Prostate gland (tissue), 2 donors: ENCODE data around the gene SPTB. TPM values are rescaled to one million over a fixed set of nuclear protein-coding genes. Genes with fewer than 3 reads are reported as not detected.

Experiments
- DNase-seq: peaks from one replicate; pipeline ENCODE4 v3.0.0-alpha.2; 2019; ENCODE audit warnings: low spot score
- H3K27ac ChIP-seq, 2 donors: fragments of 200-600 bp; sonication (generic); 2 replicates each; pipeline ENCODE4 v1.5.1; 2017 to 2019
- H3K27me3 ChIP-seq: fragments of 200-600 bp; sonication (generic); replicated peaks from 2 replicates; pipeline ENCODE4 v1.5.1; 2019; ENCODE audit not compliant: insufficient read depth
- H3K36me3 ChIP-seq, 2 donors: fragments of 200-600 bp; sonication (generic); 1 replicate in 1 of 2; 2 replicates in 1 of 2; pipeline versions ENCODE4 v1.5.1 to v1.8.1; 2017 to 2019
- H3K4me1 ChIP-seq: fragments of 200-600 bp; sonication (generic); replicated peaks from 2 replicates; pipeline ENCODE4 v1.5.1; 2019
- H3K4me3 ChIP-seq, 2 donors: fragments of 200-600 bp; sonication (generic); 2 replicates each; pipeline ENCODE4 v1.5.1; 2017 to 2019
- H3K9me3 ChIP-seq: fragments of 200-600 bp; sonication (generic); 2 replicates; pipeline ENCODE4 v1.5.1; 2017
- POLR2A ChIP-seq: fragments of 450-650 bp; IDR thresholded peaks from one replicate; pipeline ENCODE4 v1.6.1; 2016; ENCODE audit warnings: antibody characterized with exemption, mild to moderate bottlenecking
- POLR2AphosphoS5 ChIP-seq: sonication (generic); formaldehyde crosslinking; IDR thresholded peaks from one replicate; pipeline ENCODE4 v1.6.1; 2017; ENCODE audit warnings: antibody characterized with exemption
- WGBS: methylation state at CpG from one replicate; pipeline ENCODE4 v1.1.5; 2018; 5-methylcytosine and 5-hydroxymethylcytosine counted together
- intact Hi-C: fragments of 100-400 bp; cut with DNase I; formaldehyde crosslinking; loops from one replicate; pipeline ENCODE4 v1.14.2; 2022
- total RNA-seq, 2 donors: library from RNA; depleted of rRNA; stranded (reverse); fragments of >200 nt; gene quantifications; one replicate each; pipeline ENCODE4 v1.1.0, GENCODE V29; 2016
- TF ChIP-seq, protein P1 (sequence below), 4 experiments: fragments of 200-600 bp in 2 of 4; fragments of 450-650 bp in 2 of 4; sonication (generic) in 2 of 4; IDR thresholded peaks; 1 replicate in 3 of 4; 2 replicates in 1 of 4; pipeline ENCODE4 v1.5.1; 2016 to 2019; ENCODE audit warnings: antibody characterized with exemption in 4 of 4, mild to moderate bottlenecking in 2 of 4, moderate library complexity in 2 of 4

The SPTB gene
- total RNA-seq, 2 donors from 2014 or later, result 2.7 to 3.7 TPM

DNA sequence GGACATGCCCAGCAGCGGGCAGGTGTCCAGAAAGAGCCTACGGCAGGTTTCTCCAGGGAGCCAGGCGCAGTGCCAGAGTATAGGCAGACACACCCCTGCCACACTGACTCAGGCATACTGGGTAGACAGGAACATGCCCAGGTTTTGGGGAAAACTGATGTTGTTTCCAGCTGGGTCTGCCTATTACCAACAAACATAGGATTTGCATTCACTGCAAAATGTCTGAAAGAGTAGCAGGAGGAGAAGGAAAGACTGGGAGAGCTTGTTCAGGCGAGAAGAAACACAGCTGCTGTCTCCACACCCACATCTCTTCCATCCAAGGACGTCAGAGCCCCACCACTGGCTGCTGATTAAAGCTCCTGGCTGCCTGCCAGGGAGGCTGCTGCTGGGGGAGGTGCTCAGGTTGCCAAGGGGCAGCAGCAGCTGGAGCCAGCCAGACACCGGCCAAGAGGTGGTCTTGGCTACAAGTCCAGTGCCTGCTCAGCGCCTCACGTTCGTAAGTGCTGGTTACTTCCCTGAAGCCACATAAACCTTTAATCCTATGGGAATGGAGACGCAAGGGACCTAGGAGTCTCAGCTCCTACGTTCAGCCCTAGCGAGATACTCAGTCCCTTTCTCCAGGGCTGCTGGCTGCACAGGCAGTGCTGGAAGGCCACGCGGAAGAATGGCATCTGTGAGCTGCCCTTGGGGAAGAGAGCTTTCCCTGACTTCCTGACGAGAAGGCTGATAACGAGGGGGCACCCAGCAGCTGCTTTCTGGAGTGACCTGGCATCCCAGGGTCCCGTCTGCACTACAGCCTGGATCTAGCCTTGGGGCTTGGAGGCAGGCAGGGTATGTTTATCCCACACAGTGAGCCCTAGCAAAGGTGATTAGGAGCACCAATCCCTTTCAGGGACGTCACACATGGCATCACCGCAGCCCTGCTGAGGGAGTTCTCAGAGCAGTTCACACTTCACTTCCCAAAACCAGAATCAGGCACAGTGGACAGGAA is 117.4 kb downstream of the SPTB start:
- H3K27me3 ChIP-seq, result no peaks in the 10 kb centered on the region
- no peaks in the 10 kb centered on the region for H3K9me3 ChIP-seq
- intact Hi-C loops, result loop anchor here (2.0 kb wide), 1 partner anchor 90 kb away; no protein-coding TSS in a partner anchor
- peak; percentile 84 for DNase-seq
- TF ChIP-seq, protein P1, sequence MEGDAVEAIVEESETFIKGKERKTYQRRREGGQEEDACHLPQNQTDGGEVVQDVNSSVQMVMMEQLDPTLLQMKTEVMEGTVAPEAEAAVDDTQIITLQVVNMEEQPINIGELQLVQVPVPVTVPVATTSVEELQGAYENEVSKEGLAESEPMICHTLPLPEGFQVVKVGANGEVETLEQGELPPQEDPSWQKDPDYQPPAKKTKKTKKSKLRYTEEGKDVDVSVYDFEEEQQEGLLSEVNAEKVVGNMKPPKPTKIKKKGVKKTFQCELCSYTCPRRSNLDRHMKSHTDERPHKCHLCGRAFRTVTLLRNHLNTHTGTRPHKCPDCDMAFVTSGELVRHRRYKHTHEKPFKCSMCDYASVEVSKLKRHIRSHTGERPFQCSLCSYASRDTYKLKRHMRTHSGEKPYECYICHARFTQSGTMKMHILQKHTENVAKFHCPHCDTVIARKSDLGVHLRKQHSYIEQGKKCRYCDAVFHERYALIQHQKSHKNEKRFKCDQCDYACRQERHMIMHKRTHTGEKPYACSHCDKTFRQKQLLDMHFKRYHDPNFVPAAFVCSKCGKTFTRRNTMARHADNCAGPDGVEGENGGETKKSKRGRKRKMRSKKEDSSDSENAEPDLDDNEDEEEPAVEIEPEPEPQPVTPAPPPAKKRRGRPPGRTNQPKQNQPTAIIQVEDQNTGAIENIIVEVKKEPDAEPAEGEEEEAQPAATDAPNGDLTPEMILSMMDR (IDR thresholded peaks at IDR 0.05), result peak in 3 of 4 experiments; percentile 1 to 2 (median 2)
- TF ChIP-seq POLR2AphosphoS5 (peak; percentile 33), POLR2A (no peak)
- WGBS, result 17% methylated on average over 19 of the region's 19 CpGs
- H3K36me3 ChIP-seq, result no peaks in the 10 kb centered on the region
- H3K27ac ChIP-seq, result peak overlapping the region; percentile 38 to 54
- no peak overlapping the region for H3K4me3 ChIP-seq
- H3K4me1 ChIP-seq, result peaks cover 12% of the 10 kb centered on the region

DNA sequence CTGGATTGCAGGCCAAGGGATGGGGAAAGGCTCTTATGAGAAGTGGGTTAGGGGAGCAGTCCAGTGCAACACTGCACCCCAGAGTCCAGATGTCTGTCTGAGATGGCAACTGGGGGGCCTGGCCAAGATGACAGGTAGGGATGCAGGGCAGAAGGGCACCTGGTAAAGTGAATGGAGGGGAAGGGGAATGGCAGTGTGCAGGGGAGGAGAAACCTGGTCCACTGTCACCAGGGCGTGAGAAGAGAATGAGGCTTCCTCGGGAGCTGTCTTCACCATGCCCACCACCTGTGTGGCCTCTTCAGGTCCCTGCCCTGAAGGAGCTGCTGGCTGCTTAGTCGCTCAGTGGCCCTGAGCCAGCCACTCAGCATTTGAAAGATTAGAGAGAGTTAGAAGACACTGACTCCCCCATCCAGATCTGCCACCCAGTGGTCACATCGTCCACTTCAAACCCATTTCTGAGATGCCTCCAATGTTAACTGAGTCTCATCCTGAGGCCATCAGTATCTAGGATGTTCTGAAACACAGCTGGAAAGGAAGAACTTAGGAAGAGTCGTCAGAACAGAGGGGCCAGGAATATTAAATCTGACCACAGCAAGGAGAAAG is 118.2 kb downstream of the SPTB start:
- Histone ChIP-seq H3K9me3 (no peaks in the 10 kb centered on the region), H3K4me3 (no peak overlapping the region), H3K27ac (peak overlapping the region; percentile 38 to 54), H3K4me1 (peaks cover 12% of the 10 kb centered on the region), H3K27me3 (no peaks in the 10 kb centered on the region), H3K36me3 (no peaks in the 10 kb centered on the region)
- TF ChIP-seq POLR2AphosphoS5, result no peak
- TF ChIP-seq, protein P1 (IDR thresholded peaks at IDR 0.05), result peak in 3 of 4 experiments; percentile 6 to 42 (median 22)
- 17% methylated on average over 5 of the region's 5 CpGs for WGBS
- no peak for DNase-seq
- intact Hi-C loops, result loop anchor here (2.0 kb wide), 1 partner anchor 89 kb away; no protein-coding TSS in a partner anchor

DNA sequence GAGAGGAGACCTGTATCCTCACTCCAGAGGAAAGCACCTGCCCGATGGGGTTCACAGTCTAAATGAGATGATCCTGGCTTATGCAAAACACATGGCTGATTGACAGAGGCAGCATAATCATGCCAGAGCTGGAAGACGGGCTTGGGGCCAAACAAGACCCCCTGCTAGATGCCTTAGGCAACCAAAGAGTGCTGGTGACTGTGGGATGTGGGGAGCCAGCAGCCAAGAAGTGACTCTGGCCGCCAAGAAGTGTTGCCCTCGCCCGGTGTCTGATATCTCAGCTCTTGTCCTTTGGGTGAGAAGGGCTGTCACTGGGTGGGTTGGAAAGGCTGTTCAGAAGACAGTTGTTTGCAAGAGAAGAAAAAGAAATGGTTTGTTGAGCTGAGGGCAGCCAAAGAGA is 118.8 kb downstream of the SPTB start:
- Histone ChIP-seq H3K27ac (no peak overlapping the region), H3K4me3 (no peak overlapping the region), H3K36me3 (no peaks in the 10 kb centered on the region), H3K27me3 (no peaks in the 10 kb centered on the region), H3K9me3 (no peaks in the 10 kb centered on the region), H3K4me1 (peaks cover 12% of the 10 kb centered on the region)
- TF ChIP-seq, protein P1 (IDR thresholded peaks at IDR 0.05), result no peak
- TF ChIP-seq POLR2AphosphoS5, result no peak
- no peak for DNase-seq
- WGBS, result 68% methylated on average over 5 of the region's 5 CpGs
- intact Hi-C loops, result no loop called here

DNA sequence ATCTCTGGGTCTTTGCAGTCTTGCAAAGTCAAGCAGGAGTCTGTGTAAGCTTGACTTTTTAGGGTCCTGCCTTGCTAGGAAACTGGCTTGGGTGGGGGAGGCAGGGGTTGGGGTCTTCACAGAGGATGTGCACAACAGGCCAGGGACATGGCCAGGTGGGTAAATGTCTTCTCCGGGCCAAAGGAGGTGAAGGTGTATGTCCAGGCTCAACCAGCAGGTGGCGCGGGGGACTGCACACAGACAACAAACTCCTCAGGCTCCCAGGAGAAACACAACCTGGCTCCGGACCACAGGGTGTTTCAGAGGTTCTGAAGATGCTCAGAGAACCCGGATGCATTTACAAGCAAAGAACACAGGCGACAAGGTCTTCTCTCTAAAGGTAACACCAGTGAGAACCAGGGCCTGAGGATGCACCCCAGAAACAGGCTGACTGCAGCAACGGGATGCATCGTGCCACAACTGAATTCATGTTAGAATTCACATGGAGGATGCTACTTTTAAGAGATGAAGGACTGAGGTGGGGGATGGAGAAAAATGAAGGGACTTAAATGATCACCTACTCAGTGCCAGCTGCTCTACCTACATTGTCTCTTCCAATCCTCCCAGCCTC is 119.5 kb downstream of the SPTB start:
- no peaks in the 10 kb centered on the region for H3K27me3 ChIP-seq
- no peaks in the 10 kb centered on the region for H3K36me3 ChIP-seq
- WGBS, result 72% methylated on average over 8 of the region's 8 CpGs
- H3K27ac ChIP-seq, result no peak overlapping the region
- H3K4me3 ChIP-seq, result no peak overlapping the region
- DNase-seq, result no peak
- peaks cover 12% of the 10 kb centered on the region for H3K4me1 ChIP-seq
- TF ChIP-seq, protein P1 (IDR thresholded peaks at IDR 0.05), result peak in 3 of 4 experiments; percentile 18 to 55 (median 30)
- no peak for TF ChIP-seq POLR2A
- no peak for TF ChIP-seq POLR2AphosphoS5
- no peaks in the 10 kb centered on the region for H3K9me3 ChIP-seq
- intact Hi-C loops, result no loop called here
